Measurements from ENCODE around the gene ANXA7.

DNA sequence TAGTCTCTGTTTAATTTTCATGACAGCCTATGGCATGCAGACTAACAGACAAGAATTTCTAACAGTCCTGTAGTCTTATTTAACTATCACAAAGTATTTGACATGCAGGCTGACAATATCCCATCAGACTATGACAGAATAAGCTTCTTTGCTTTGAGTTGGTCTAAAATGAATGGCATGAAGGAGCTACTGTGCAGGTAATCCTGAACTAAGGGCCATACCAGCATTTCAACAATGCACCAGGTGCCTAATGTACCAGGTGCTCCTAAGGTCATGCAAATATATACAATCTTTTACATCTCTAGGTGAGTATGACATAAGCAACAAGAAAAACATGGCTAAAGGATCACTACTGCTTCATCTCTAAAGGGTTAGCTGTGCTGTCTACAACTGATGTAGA is 33.1 kb upstream of the ANXA7 start:
- TF ChIP-seq RAD21 (conservative IDR thresholded peaks at IDR 0.05 in 1 of 2, IDR thresholded peaks at IDR 0.05 in 1 of 2) (no peak), RFX5 (IDR thresholded peaks at IDR 0.05) (no peak), MAFK (IDR thresholded peaks at IDR 0.05; ENCODE audit: partially characterized antibody) (no peak)

Data from A549 (cell line).